Measurements from ENCODE around the gene CDC25A. TPM values are rescaled to one million over a fixed set of nuclear protein-coding genes. Genes with fewer than 3 reads are reported as not detected.

CDC25A gene
- total and polyA plus RNA-seq, 2 of the 13 experiments (the other 11 are each of a cell fraction or from before 2014, with no cell fraction given), result 7.9 to 45.4 TPM

DNA sequence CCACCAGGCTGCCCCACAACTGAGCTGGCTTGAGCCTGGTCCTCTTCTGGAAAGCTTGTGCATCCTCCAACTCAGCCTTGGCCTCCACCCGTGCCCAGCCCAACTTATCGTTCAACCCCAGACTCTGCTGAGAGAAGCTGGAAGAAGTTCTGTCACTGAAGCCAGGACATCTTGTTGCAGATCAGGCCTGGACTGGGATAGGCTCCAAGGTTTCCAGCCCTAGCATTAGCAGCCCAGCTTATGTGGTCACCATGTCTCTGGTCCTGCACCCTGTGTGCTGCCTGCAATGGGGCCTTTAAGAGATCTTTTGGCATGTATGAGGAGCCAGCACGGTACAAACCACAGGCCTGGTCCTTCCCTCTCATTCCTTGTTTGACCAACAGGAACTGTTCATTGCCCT is 19.9 kb upstream of the CDC25A start (continued):
- TF ChIP-seq SAFB2 (CRISPR knock-in tag; IDR thresholded peaks at IDR 0.05; ENCODE audit: borderline replicate concordance, low read depth), result no peak
- no peak for TF ChIP-seq MEIS1 (CRISPR knock-in tag; IDR thresholded peaks at IDR 0.05; ENCODE audit: borderline replicate concordance)
- no peak for TF ChIP-seq DNMT3B (CRISPR knock-in tag; conservative IDR thresholded peaks at IDR 0.05)
- TF ChIP-seq, protein P1, sequence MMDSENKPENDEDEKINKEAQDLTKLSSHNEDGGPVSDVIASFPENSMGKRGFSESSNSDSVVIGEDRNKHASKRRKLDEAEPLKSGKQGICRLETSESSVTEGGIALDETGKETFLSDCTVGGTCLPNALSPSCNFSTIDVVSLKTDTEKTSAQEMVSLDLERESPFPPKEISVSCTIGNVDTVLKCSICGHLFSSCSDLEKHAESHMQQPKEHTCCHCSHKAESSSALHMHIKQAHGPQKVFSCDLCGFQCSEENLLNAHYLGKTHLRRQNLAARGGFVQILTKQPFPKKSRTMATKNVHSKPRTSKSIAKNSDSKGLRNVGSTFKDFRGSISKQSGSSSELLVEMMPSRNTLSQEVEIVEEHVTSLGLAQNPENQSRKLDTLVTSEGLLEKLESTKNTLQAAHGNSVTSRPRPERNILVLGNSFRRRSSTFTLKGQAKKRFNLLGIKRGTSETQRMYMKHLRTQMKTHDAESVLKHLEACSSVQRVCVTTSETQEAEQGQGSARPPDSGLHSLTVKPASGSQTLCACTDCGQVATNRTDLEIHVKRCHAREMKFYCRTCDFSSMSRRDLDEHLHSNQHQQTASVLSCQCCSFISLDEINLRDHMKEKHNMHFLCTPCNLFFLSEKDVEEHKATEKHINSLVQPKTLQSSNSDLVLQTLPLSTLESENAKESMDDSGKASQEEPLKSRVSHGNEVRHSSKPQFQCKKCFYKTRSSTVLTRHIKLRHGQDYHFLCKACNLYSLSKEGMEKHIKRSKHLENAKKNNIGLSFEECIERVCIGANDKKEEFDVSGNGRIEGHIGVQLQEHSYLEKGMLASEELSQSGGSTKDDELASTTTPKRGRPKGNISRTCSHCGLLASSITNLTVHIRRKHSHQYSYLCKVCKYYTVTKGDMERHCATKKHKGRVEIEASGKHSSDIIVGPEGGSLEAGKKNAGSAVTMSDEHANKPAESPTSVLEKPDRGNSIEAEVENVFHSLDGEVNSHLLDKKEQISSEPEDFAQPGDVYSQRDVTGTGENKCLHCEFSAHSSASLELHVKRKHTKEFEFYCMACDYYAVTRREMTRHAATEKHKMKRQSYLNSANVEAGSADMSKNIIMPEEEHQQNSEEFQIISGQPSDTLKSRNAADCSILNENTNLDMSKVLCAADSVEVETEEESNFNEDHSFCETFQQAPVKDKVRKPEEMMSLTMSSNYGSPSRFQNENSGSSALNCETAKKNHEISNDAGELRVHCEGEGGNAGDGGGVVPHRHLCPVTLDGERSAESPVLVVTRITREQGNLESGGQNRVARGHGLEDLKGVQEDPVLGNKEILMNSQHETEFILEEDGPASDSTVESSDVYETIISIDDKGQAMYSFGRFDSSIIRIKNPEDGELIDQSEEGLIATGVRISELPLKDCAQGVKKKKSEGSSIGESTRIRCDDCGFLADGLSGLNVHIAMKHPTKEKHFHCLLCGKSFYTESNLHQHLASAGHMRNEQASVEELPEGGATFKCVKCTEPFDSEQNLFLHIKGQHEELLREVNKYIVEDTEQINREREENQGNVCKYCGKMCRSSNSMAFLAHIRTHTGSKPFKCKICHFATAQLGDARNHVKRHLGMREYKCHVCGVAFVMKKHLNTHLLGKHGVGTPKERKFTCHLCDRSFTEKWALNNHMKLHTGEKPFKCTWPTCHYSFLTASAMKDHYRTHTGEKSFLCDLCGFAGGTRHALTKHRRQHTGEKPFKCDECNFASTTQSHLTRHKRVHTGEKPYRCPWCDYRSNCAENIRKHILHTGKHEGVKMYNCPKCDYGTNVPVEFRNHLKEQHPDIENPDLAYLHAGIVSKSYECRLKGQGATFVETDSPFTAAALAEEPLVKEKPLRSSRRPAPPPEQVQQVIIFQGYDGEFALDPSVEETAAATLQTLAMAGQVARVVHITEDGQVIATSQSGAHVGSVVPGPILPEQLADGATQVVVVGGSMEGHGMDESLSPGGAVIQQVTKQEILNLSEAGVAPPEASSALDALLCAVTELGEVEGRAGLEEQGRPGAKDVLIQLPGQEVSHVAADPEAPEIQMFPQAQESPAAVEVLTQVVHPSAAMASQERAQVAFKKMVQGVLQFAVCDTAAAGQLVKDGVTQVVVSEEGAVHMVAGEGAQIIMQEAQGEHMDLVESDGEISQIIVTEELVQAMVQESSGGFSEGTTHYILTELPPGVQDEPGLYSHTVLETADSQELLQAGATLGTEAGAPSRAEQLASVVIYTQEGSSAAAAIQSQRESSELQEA (CRISPR knock-in tag; IDR thresholded peaks at IDR 0.05; ENCODE audit: not compliant biosample characterization), result no peak

DNA sequence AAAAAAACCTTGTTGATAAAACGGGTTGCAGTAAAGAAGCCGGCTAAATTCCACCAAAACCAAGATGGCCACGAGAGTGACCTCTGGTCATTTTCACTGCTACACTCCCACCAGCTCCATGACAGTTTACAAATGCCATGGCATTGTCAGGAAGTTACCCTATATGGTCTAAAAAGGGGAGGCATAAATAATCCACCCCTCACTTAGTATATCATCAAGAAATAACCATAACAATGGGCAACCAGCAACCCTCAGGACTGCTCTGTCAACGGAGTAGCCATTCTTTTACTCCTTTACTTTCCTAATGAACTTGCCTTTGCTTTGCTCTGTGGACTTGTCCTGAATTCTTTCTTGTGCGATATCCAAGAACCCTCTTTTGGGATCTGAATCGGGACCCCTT is 14.4 kb upstream of the CDC25A start:
- no peak overlapping the region for H3K9ac ChIP-seq (ENCODE audit: insufficient read depth, low read depth, low read length)
- no TSS peak for BruUV-seq (replicated peaks)
- intact Hi-C loops (cut with micrococcal nuclease; ENCODE audit: unreplicated experiment) (no loop called here), in situ Hi-C loops (cut with HindIII; ENCODE audit: extremely low pct_ligation_motif_present, low pct_unique_long_range_greater_than_20kb) (no loop called here)
- FAIRE-seq (no peak), ATAC-seq (no peak), DNase-seq (ENCODE audit: low spot score) (no peak)
- TF ChIP-seq ZNF24 (IDR thresholded peaks at IDR 0.05) (no peak), SETDB1 (CRISPR knock-in tag; IDR thresholded peaks at IDR 0.05; ENCODE audit: borderline replicate concordance) (no peak)
- H3K4me3 ChIP-seq (replicated peaks in 1 of 3; ENCODE audit: insufficient read depth in 1 of 3, low read depth in 2 of 3, low read length in 3 of 3), result no peak overlapping the region
- ChIA-PET POLR2A (no interaction called here), CTCF (ENCODE audit: low intra/inter-chr PET ratio, low total read pairs) (no interaction called here)
- H3K9me3 ChIP-seq (ENCODE audit: low read length), result no peaks in the 10 kb centered on the region
- WGBS (ENCODE audit: low lambda C conversion rate), result 49% methylated on average over 6 of the region's 6 CpGs
- no peak overlapping the region for H2AFZ ChIP-seq (ENCODE audit: low read length)
- H3K4me1 ChIP-seq (ENCODE audit: insufficient read depth, low read length), result no peaks in the 10 kb centered on the region
- no peaks in the 10 kb centered on the region for H3K36me3 ChIP-seq (replicated peaks in 1 of 2; ENCODE audit: control insufficient read depth in 1 of 2, insufficient read depth in 2 of 2, low read length in 2 of 2)
- no peak overlapping the region for H3K27ac ChIP-seq (ENCODE audit: extremely low read length, insufficient read depth, low read length)
- H3K79me2 ChIP-seq (ENCODE audit: insufficient read depth, low read length), result no peaks in the 10 kb centered on the region
- no peaks in the 10 kb centered on the region for H4K20me1 ChIP-seq (ENCODE audit: insufficient read depth, low read length)
- H3K4me2 ChIP-seq (ENCODE audit: low read depth, low read length), result no peak overlapping the region
- peaks cover 1 to 8% of the 10 kb centered on the region in 2 experiments; a peak in 2 of 5 replicates for H3K27me3 ChIP-seq (ENCODE audit: control insufficient read depth in 1 of 2, insufficient read depth in 2 of 2, low read length in 2 of 2)
